ENCODE results near the gene APMAP.
"Not testable (repeated sequence)": the region's sequence is repeated elsewhere in the genome, so short reads cannot be mapped to it uniquely, and the experiment has no call there.

APMAP gene

GRCh38 chr20:24950128-24950835, 42.3 kb downstream of the APMAP start:
- DNase-seq, result no peak

- DNase-seq, result peak; percentile 39
Observed at GRCh38 chr20:24949756-24950127, 42.8 kb downstream of the APMAP start.

GRCh38 chr20:24948939-24949679, 43.4 kb downstream of the APMAP start, which contains the start of gene CST7:
TSS of gene CST7 (plus strand) at chr20:24949269. CDS start at chr20:24949506, 237 bp downstream.
- DNase-seq, result peak; percentile 89

- not testable (repeated sequence) for DNase-seq
Observed at GRCh38 chr20:24948396-24948938, 44.1 kb downstream of the APMAP start.

- not testable (repeated sequence) for DNase-seq
Observed at GRCh38 chr20:24946376-24946775, 46.2 kb downstream of the APMAP start.

- DNase-seq, result no peak
Observed at GRCh38 chr20:24943731-24944130, 48.8 kb downstream of the APMAP start.

- no peak for DNase-seq
Observed at GRCh38 chr20:24943196-24943595, 49.4 kb downstream of the APMAP start.

- no peak for DNase-seq
Observed at GRCh38 chr20:24942679-24943078, 49.9 kb downstream of the APMAP start.

GRCh38 chr20:24939036-24939435, 53.5 kb downstream of the APMAP start:
- no peak for DNase-seq

- DNase-seq, result no peak
Observed at GRCh38 chr20:24938498-24938897, 54.1 kb downstream of the APMAP start.

- DNase-seq, result no peak
Observed at GRCh38 chr20:24937579-24937978, 55.0 kb downstream of the APMAP start.

- DNase-seq, result no peak
Observed at GRCh38 chr20:24936526-24937407, 55.8 kb downstream of the APMAP start.

GRCh38 chr20:24935766-24936525, 56.6 kb downstream of the APMAP start:
- no peak for DNase-seq

GRCh38 chr20:24935140-24935539, 57.4 kb downstream of the APMAP start:
- no peak for DNase-seq

GRCh38 chr20:24934716-24935115, 57.8 kb downstream of the APMAP start:
- DNase-seq, result no peak

GRCh38 chr20:24934101-24934661, 58.4 kb downstream of the APMAP start:
- DNase-seq, result no peak

- DNase-seq, result no peak
Observed at GRCh38 chr20:24933266-24933908, 59.2 kb downstream of the APMAP start.

- peak; percentile 38 for DNase-seq
Observed at GRCh38 chr20:24931893-24932292, 60.7 kb downstream of the APMAP start.

- DNase-seq, result not testable (repeated sequence)
Observed at GRCh38 chr20:24930724-24931688, 61.5 kb downstream of the APMAP start.
